Neural cell (in vitro differentiated cells): ENCODE measurements around the gene GMDS.

Experiments used
- EZH2 ChIP-seq: fragments of 200-600, 300-800 bp; shearing (Covaris generic), sonication (generic); IDR thresholded peaks from 2 replicates; pipeline ENCODE4 v1.6.1; 2014; ENCODE audit warnings: antibody characterized with exemption, low read length, borderline replicate concordance, mild to moderate bottlenecking; ENCODE audit not compliant: insufficient read depth, poor library complexity, severe bottlenecking
- MXI1 ChIP-seq: fragments of 450-650 bp; conservative IDR thresholded peaks from 2 replicates; pipeline ENCODE4 v1.6.1; 2014; ENCODE audit warnings: antibody characterized with exemption, mild to moderate bottlenecking; ENCODE audit not compliant: poor library complexity, severe bottlenecking
- POLR2AphosphoS5 ChIP-seq: IDR thresholded peaks from 2 replicates; pipeline ENCODE4 v1.6.1; 2012
- TF ChIP-seq, protein P1 (sequence below): fragments of 450-650 bp; IDR thresholded peaks from 2 replicates; pipeline ENCODE4 v1.5.1; 2014; ENCODE audit warnings: antibody characterized with exemption, mild to moderate bottlenecking, moderate library complexity; ENCODE audit not compliant: poor library complexity, severe bottlenecking

DNA sequence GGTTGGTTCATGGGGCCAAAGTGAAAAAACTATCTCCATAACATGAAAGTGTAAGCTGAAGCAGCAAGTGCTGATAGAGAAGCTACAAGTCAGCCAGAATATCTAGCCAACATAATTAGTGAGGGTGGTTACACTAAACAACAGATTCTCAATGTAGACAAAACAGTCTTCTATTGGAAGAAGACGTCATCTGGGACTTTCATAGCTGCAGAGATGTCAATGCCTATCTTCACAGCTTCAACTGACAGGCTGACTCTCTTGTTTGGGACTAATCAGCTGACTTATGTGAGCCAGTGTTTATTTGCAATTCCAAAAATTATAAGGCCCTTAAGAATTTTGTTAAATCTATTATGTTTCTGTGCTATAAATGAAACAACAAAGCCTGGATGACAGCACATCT is 63.2 kb downstream of the GMDS start:
- TF ChIP-seq, protein P1, sequence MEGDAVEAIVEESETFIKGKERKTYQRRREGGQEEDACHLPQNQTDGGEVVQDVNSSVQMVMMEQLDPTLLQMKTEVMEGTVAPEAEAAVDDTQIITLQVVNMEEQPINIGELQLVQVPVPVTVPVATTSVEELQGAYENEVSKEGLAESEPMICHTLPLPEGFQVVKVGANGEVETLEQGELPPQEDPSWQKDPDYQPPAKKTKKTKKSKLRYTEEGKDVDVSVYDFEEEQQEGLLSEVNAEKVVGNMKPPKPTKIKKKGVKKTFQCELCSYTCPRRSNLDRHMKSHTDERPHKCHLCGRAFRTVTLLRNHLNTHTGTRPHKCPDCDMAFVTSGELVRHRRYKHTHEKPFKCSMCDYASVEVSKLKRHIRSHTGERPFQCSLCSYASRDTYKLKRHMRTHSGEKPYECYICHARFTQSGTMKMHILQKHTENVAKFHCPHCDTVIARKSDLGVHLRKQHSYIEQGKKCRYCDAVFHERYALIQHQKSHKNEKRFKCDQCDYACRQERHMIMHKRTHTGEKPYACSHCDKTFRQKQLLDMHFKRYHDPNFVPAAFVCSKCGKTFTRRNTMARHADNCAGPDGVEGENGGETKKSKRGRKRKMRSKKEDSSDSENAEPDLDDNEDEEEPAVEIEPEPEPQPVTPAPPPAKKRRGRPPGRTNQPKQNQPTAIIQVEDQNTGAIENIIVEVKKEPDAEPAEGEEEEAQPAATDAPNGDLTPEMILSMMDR = no peak
- TF ChIP-seq POLR2AphosphoS5 (no peak), MXI1 (no peak), EZH2 (no peak)
